Activated CD8-positive, alpha-beta memory T cell treated with anti-CD3 and anti-CD28 coated beads, Interleukin-2, amount 50 U/mL, for 24 hours (primary cell): ENCODE measurements around the gene ALDH1B1.

Source experiments
- DNase-seq: peaks from one replicate; pipeline ENCODE4 v3.0.0-alpha.2; 2020; ENCODE audit errors: extremely low read depth

The ALDH1B1 gene

DNA sequence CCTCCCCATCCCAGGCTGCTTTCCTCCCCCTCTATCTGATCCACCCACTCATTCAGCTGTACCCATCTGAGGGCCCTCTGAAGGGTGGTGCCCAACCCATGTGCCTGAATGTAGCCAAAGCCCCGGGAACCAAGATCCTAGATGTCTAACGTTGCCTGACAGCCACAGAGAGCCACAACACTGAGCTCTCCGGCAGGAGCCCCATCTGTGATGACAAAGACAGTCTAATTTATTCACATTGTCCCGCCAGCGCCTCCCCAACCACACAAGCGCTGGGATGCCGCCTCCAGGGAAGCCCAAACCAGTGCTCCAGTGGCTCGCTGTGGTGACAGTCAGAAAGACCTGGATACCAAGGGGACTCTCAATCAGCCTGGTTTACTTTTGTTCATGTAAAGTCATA lies 23.4 kb downstream of the ALDH1B1 start:
- DNase-seq, result no peak

DNA sequence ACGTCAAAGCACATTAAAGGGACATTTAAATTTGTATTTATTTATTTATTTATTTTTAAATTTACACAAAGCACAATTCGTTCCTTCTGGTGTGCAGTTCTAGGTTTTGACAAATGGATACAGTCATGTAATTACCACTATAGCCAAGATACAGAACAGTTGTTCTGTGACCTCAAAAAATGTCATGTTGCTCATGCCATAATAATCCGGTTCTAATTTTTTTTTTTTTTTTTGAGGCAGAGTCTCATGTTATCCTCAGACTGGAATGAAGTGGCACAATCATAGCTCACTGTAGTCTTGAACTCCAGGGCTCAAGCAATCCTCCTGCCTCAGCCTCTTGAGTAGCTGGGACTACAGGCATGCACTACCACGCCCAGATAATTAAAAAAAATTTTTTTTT lies 24.0 kb downstream of the ALDH1B1 start:
- no peak for DNase-seq

DNA sequence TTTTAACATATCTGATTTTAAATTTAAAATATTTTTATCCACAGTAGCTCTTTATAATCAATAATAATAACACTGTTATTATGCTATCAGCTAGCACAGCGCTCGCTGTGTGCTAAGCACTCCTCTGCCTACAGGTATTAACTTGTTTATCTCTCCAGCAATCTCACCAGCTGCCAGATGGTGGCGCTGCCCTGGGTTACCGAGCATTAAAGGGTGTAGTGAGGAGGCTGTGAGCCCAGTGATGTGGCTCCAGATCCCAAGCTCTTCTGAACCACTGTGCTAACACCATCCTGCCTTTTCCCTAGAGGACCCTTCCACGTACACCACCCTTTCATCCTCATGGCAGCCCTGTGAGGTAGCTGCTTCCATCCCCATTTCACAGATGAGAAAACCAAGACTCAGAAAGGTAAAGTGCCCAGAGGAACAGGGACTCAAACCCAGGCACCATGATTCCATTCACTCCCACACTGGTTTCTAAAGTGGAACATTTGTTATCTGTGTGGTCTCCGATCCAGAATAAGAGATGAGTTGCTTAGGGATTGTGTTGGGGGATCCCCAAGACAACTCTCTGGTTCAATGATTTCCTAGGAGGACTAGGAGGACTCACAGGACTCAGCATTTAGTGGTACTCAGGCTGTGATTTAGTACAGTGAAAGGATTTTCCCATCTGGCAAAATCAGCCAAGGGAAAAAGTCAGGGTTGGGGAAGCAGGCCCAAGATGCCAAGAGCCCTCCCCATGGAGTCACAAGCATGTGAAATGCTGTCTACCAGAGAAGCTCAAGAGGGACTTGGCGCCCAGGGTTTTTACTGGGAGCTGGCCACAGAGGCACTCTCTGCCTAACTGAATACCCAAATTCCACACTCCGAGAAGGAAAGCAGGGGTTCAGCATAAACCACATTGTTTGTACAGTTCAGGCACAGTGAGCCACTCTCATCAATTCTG lies 24.8 kb downstream of the ALDH1B1 start:
- no peak for DNase-seq

DNA sequence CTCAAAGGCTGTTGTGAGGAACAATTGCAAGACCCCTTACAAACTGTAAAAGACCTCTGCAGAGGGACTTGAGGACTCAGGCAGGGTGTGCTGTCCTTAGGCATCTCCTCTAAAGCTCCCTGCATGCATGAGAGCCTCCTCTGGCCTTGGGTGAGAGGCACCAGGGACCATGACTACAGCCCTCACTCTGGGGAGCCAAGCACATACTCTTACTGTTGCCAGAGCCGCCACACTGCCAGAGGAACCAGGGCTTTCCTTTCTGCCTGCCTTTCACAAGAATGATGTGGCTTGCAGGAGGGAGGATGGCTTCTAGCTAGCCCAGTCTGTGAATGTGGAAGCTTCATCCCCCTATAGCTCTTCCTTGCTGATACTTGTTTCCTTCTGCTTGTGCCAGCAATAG lies 25.9 kb downstream of the ALDH1B1 start:
- no peak for DNase-seq

DNA sequence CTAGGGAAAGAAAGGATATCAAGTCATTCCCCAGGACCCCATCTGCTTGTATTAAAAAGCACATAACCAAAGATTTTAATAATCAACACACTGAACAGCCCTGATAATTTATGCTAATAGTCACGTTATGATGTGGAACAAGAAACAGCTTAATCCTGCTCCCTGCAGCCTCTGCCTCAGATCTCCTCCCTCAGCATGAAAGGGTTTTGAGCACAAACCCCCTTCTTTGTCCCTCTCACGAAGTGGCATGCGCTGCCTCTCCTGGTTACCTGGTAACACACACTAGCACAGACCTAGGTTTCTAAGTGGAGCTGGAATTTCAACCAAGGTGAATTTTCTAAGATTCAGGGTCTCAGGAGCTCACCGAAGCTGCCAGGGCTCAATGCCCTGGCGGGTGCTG lies 26.7 kb downstream of the ALDH1B1 start:
- no peak for DNase-seq

DNA sequence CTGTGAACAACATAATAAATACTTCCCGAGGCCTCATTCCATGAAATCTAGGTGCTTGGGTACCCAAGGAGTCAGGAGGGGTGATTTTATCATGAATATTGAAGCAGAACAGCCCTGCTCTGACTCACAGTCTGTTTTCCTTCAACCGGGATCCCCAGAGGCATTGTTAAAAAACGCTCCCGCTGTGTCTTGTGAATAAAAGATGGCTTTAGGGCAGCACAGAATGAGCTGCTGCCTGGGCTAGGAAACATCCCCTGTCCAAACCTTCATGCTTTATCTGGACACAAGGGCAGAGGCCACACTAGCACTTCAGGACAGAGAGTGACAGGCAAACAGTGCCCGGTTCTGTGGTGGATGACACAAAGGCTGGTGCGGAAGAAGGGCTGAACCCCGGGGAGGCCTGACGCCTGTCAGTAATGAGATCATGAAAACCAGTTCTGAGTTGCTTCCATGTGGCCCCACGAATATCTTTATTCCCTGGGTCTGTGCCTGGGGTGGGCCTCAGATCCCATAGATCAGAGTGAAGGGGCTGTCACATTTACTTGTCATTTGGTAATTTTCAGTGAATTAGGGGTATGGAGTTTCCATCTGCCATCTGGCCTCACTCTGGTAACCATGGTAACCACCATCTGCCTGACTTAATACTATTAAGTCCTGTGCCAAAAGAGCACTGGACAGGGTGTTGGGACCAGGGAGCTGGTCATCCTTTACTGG lies 29.2 kb downstream of the ALDH1B1 start:
- no peak for DNase-seq

DNA sequence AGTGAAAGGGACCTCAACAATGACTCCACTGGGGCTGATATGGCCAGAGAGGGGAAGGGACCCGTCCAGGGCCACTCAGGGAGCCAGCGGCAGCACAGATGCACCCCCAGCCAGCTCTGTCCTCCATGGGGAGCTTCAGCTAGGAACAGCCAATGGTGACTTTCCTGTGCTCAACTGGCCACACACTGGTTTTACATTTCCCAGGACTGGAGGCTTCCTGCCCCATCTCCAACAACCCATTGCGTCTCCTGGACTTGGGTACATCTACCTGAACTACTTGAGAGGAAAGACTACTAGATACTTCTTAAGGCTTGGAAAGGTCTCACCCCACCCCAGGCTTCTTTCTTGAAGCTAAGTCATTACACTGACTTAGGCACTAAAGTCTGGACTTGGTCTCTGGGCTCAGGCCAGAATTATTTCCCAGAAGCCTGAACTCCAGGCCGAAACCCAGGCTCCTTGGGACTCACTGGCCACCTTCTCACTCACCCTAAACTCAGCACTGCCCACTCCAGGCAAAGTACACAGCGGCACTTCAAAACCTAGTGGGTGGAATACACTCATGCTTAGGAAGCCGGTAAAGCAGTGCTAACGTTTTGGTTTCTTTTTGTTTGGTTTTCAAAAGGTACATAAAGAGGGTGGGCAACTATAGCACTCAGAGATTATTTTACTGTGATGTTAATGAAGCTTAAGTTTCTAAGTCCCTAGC lies 30.2 kb downstream of the ALDH1B1 start:
- DNase-seq, result no peak

DNA sequence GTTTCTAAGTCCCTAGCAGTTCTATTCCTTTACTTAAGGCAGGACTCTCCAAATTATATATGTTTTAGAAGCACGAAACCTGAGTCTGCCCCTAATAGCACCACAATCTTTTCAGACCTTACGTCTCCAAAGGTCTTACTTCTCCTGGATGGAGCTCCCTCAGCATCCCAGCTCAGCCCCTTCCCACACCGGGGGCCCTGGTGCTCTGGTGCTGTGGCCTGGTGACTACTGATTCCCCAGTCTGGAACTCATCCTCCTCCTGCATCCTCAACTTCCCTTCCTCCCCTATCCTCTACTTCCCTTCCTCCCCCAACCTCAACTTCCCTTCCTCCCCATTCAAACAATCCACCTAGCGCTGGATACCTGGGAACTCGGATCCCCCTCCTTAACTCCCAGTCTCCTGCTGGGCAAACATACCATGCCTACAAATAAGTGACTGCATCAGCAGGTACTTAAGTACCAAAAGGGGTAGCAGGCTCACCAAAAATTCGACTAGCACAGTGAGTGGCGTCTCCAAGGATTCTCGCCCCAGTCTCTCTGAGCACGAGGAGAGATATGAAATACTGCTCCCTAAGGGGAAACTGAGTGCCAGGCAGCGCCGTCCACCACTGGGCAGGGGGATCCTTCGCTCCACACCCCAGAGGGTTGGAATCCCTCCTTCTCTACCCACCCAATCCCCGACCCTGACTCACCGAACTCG lies 30.9 kb downstream of the ALDH1B1 start:
- DNase-seq, result no peak

DNA sequence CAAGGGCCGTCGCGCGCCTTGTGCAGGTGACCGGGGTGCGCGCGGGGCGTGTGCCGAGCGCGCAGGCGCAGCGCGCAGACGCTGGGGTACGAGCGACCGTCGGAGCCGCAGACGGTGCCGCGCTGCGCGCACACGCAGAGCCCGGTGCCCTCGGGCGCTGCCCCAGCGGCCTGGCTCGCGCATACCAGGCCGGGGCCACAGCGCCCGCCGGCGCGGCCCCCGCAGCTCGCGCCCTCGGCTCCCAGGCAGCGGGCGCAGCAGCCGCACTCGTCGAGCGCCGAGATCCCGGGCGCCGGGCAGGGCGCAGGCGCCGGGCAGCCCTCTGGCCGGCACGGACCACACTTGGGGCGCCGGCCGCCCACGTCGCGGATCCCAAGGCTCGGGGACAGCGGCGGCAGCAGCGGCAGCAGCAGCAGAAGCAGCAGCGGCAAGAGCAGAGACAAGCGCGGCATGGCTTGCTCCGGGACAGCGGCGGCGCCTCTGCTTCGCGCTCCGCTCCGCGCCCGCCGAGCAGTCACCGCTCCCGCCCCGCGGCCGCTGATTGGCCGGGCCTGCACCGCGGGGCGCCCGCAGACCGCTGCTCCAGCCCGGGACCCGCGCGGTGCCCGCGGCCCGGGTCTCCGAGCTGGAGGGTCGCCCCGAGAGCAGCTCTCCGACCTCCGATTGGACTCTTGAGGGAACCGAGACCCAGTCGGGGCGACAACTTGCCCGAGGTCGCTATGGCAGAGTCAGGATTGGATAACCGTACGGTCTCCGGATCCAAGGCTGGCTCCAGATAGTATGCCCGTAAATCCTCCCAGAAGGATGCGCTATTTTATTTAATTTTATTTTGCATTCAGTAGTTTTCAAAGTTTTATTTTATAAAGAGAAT lies 31.7 kb downstream of the ALDH1B1 start, which contains the start of gene IGFBPL1:
Gene IGFBPL1 (minus strand): TSS at position 482 of the 871 bp plus-strand sequence. CDS start 30 bp downstream, at position 452.
- no peak for DNase-seq

DNA sequence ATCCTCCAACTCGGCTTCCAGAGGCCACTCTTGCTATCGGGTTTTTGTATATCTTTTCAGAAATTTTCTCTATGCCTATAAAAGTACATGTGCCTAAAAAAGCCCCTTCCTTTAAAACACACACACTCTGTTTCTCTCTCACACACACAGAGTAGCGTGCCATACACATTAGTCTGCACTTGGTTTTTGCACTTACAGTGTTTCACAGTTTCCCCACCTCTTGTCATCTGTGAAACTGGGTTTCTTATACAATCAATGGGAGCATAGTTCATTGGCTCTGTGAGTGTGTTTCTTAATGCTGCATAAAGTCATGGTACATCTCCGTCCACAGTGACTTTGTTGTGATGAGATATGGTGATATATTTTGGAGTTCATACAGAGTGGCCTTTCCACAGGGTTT lies 32.4 kb downstream of the ALDH1B1 start:
- no peak for DNase-seq

DNA sequence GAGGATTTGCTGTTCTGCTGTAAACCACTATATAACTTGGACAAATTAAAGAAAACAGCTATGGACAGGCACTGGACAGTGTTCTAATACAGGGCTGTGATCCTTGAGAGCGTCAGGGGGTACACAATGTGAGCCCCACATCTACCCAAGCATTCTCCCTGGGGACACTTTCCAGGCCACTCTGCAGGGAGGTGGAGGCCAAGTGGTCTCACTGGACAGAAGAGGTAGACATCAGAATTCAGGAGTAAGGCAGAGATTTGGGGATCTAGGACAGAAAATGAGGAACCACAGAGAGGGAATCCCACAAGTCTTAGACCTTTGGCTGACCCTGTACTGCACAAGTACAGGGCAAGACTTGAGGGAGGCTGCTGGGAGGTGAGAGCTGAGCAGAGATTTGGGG lies 35.6 kb downstream of the ALDH1B1 start:
- DNase-seq, result no peak

DNA sequence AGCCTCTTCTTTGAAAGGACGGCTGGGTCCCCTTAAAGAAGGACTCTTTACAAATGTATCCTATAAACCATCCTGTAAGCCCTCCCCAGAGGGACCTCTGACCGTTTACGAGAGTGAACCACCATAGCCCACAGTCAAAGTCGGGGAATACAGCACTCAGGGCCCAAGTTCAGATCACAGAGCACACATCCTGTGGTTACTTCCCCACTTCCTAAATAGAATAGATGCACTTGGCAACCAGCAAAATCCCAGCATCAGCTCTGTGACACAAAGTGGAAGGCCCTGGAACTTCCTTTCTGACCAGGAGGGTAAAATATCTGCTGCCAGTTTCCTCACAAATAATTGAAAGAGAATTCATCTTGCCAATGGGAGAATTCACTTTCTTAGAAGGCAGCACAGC lies 38.6 kb downstream of the ALDH1B1 start:
- no peak for DNase-seq

DNA sequence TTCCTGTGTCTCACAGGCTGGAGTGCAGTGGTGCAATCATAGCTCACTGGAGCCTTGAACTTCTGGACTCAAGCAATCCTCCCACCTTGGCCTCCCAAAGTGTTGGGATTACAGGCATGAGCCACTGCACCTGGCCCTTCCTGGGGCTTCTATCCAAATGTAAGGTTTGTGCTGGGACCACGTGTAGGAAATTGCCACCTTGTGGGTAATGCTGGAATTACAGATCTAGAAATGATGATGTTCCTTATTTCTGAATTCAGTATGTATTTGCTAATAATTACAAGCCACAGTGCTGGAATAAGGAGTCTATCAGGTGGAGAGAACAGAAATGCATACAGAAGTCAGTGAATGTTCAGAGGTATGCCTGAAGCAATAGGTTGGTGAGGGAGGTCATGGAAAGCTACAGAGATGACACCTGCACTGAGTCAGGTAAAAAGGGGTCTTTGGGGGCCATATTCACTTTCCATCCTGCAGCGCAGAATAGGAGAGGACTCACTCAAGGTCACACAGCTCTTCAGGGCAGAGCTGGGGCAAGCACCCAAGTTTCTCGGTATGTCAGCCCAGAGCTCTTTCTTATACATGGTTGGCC lies 40.5 kb downstream of the ALDH1B1 start:
- no peak for DNase-seq

DNA sequence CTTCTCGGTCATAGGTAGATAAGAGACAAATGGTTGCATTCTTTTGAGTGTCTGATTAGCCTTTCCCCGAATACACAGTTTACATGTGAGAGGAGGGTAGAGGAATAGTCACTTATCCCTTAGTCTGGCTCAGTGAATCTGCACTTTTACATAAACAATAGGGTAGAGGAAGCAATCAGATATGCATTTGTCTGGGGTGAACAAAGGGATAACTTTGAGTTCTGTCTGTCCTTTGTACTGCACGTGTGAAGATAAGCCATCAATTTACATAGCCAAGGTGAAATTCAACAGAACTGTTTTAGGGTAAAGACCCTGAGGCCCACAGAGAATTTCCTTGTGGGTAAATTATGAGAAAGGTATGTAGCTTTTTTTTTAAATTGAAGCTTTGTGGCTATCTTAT lies 41.9 kb downstream of the ALDH1B1 start:
- DNase-seq, result no peak

DNA sequence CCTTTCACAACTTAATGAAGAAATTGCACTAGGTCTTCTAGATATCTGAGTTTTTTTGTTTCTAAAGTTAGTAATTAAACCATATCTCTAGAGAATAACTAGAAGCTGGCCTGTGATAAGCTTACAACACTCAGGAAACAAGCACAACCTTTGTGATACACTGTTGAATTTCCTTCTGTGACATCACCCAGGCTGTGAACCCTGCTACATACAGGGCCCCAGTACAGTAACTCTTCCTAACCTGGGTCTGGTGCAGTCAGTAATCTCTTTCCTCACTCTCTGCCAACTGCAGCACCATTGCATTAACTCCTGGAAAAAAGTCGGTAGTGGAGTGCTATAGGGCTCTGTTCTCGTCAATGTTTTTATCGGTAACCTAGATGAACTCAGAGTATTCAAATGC lies 42.4 kb downstream of the ALDH1B1 start:
- no peak for DNase-seq

DNA sequence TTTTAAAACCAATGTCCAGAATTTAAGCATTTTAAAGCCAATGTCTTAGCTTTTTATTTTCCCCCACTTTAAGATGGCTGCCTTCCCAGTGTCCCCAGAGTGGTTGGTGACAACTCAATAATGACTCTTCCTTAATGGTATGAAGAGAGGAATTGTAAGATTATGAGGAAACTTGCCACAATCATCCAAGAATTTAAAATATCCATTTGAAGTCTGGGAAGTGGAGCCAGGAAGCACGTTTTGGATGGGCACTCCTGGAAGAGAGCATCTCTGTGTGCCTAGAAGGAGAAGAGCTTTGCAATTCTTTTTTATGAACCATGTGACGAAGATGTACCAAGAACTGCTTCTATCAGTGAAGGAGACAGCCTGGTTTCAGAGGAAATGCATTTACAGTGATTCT lies 43.0 kb downstream of the ALDH1B1 start:
- DNase-seq, result no peak

DNA sequence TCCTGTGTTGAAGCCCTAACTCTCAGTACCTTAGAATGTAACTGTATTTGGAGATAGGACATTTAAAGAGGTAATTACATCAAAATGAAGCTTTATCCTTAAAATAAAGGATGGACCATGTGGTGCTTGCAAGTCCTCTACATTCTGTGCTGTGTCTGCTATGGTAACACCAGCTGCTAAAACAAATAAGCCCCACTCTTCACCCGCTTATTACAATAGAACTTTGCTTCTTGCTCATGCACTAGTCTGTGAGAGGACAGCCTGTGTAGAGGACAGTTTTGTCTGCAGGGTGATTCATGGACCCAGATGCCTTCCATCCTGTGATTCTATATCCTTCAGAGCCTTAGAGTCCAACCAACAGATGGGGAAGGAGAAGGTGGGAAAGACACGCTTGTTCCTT lies 44.2 kb downstream of the ALDH1B1 start:
- DNase-seq, result no peak

DNA sequence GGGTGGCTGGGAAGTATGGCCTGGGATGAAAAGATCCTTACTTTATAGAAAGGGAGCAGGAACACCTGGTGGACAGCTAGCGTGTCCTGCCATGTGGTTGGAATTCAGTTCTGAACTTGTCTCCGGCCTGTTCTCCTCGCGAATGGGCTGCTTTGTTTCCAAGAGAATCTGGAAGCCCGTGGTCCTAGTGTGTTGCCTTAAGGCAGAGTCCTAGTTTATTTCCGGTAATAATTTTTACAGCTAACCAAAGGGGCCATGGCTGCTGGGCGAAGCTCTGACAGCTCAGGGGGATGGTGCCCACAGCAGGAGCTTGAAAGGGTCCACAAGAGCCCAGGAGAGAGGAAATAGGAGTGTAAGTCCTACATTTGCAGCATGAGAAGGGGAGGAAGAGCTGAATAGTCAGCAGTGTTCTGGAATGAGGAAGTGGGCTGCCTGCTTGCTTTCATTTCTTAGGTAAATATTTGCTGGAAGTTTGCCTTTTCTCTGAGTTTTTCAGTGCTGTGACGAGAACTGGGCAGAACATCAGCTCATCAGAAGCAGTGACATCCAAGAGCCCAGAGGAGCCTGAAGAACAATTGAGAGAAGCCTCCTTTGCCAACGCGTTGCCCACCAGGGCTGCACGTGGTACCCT lies 44.8 kb downstream of the ALDH1B1 start:
- no peak for DNase-seq

DNA sequence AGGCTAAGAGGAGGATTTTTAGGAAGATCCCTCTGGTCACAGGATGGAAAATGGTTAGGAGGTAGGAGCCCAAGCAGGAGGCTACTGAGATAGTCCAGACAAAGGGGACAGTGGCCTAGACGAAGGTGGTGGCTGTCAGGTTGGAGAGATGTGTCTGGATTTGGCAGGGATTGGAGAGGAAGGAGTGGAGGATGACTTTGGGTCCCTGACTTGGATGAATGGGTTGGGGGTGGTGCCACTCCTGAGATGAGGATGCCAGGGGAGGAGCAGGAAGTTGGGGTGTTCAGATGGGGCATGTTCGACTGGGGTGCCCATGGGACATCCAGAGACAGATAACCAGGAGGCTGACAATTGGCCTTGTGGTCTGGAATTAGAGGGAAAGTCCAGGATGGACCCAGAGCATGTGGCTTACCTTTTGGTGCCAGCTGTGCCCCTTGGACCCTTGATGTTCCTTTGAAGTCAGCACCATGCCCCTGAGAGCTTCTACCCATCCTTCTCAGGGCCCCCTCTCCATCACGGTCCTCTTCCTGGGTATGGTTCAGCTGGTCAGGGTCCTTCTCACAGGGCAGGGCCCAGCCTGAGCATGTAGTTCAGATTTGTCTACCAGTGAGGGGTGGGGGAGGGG lies 46.9 kb downstream of the ALDH1B1 start:
- DNase-seq, result no peak

DNA sequence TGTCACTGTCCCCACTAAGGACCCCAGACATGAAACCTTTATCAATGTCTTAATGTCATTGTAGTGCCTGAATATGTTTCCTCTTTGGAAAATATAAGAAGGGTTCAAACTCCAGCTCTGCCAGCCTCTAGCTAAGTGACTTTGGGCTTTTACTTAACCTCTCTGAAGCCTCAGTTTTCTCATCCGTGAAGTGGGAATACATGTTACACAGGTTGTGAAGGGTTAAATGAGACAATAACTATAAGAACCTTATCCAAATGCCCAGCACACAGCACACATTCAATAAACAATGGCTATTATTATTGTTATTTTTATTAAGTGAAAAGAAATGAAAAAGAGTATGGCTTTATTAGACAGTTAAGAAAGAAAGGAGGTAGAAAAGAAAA lies 47.4 kb downstream of the ALDH1B1 start:
- no peak for DNase-seq
